HL-60/S4 (cell line): ENCODE measurements around the gene ZNF664.

ENCODE experiments used
- in situ Hi-C: fragments of 300-500 bp; cut with MboI; formaldehyde crosslinking; loops from 2 replicates; pipeline ENCODE4 v1.14.3; 2022; ENCODE audit warnings: low sequenced_read_pairs

The ZNF664 gene

GRCh38 chr12:123972457-123973401 lies at the start of gene ZNF664, which contains the start of gene CCDC92:
TSS of gene ZNF664 (plus strand) at chr12:123973215. CDS start at chr12:124012145, 38,930 bp downstream.
TSS of gene CCDC92 (minus strand) at chr12:123972831. CDS start at chr12:123944305, 28,526 bp downstream.
- in situ Hi-C loops: no loop called here

DNA sequence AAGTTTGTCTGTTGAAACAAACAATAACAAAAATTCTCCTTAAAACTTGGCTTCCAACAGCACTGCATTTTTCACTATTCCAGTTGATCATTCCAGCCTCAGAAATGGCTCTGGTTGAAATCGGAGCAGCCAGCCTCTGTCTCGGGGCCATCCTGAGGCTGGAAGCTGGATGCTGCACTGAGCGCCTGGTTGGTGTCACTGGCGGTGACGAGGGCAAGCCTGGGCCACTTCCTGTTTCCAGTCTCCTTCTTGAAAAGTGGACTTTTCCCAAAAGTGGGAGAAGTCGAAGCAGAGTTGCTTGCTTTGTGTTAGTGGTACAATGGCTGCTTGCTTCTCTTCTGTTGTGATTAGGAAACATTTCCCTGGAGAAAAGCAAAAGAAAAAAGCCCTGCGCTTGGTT lies 49.1 kb upstream of the ZNF664 start:
- in situ Hi-C loops: no loop called here

GRCh38 chr12:123924539-123924938 lies 48.5 kb upstream of the ZNF664 start:
- in situ Hi-C loops: no loop called here

GRCh38 chr12:123928274-123928865 lies 44.6 kb upstream of the ZNF664 start:
- in situ Hi-C loops: no loop called here

- in situ Hi-C loops: no loop called here
Measured at GRCh38 chr12:123928897-123929296, 44.1 kb upstream of the ZNF664 start.

DNA sequence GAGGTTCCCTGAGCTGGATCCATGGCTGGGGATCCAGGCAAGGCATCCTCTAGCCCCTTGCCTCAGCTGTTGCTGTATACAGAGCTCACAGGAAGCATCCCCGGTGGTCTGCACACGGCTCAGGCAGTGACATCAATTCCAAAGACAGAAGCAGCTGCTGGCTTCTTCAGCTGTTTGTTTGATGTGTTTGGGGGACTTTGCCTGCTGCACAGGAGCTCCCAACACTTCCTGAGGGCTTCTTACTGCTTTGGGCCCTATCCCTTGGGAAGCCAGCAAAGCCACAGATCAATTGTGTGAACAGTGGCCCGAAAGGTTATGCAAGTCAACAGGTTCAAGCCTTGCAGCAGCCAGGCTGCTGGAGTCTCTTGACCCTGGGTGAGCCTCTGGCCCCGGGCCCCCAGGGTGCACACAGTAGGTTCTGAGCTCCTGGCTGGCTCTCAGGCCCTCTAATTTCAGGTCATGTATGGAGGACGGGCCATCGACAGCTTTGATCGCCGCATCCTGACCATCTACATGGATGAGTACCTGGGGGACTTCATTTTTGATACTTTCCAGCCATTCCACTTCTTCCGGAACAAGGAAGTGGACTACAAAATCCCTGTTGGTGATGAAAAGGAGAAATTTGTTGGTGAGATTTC lies 43.0 kb upstream of the ZNF664 start:
- in situ Hi-C loops: no loop called here

DNA sequence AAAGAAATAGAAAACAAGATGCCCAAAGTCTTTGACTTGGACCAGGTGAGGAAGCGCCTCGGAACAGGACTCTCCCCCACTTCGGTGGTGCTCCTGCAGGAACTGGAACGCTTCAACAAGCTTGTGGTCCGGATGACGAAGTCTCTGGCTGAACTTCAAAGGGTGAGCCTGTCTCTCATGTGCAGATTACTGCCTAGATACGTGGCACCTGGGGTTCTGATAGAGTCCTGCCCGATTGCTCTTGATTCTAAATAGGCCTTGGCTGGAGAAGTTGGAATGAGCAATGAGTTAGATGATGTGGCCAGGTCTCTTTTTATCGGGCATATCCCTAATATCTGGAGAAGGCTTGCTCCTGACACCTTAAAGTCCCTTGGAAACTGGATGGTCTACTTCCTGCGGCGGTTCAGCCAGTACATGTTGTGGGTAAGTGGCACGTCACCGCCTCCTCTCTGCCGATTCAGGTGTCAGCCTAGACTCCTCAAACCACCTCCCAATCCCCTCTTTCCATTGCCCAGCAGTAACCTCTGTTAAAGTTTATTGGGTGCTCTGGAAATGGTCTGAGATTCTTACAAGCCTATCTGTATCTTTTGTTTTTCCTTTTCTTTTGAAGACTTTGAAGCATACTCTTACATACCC lies 41.2 kb upstream of the ZNF664 start:
- in situ Hi-C loops: no loop called here

DNA sequence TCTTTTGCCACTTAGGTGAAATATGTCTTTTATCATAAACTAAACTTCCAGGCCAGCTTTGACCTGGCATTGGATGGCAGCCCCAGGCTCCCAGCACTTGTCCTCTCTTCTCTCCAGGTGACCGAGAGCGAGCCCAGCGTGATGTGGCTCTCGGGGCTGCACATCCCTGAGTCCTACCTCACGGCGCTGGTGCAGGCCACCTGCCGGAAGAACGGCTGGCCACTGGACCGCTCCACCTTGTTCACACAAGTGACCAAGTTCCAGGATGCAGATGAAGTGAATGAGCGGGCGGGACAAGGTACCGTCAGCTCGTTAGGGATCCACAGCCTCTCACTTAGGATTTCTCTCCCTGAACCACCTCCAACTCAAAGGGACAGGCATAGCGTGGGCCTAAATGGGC lies 39.8 kb upstream of the ZNF664 start:
- in situ Hi-C loops: no loop called here

DNA sequence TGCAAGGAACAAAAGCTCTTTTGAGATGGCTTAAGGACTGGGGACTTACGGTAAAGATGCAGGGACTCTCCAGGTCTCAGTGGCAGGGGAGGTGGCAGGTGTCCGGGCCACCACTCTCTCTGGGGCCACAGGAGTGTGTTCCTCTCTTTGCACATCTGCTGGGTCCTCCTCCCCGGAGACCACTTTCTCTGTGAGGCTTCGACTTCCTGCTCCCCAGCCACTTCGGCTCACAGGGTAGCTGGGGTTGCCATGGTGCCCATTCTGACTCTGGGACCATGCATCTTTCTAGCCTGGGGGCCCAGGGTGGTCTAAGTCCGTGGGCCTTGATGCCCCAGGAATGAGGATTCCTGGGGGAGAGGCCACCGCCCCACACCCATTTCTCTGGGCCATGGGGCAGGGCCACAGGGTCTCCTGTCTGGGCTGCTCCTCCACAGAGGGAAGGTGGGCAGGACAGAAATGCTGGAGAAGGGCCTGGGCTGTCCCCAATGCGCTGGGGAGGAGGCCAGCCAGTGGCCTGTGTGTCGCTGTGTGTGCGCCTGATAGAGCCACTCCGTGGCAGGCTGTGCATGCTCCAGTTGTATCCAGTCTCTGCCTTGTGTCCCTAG lies 38.9 kb upstream of the ZNF664 start:
- in situ Hi-C loops: no loop called here

DNA sequence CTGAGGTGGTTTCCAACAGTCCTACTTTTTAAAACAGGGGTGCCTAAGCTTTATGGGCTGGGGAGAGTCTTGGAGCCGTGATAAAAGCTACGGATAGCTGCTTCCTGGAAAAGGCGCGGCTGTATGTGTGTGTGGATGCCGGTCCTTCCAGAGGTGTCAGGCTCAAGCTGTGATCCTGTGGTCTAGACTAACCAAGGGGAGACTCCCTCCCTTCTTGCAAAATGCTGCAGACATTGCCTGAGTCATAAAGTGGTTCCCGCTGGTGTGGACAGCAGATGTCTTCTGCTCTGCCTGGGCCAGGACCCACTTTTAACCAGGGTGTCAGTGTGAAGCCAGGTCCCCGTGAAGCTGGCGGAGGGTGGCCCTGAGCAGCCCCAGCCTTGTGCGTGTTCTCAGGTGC lies 38.2 kb upstream of the ZNF664 start:
- in situ Hi-C loops: no loop called here

DNA sequence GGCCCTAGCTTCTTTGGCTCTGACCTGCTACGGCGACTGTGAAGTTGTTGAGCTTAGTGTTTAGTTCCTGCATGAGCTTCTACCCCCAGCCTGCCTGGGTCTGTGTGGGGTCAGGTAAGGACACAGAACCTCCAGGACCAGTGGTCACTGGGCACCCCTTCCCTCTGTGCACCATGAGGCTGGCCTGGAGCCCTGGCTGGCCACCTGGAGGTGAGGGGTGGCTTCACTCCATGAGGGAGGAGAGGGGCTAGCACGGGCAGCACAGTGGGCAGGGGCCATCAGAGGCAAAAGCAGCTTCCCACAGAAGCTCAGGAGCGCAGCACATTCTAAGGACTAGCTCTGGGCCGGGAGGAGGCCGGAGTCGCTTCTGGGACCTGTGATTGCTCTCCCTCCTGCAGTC lies 37.1 kb upstream of the ZNF664 start:
- in situ Hi-C loops: no loop called here

GRCh38 chr12:123936471-123936870 lies 36.5 kb upstream of the ZNF664 start:
- in situ Hi-C loops: no loop called here

GRCh38 chr12:123936956-123937706 lies 35.9 kb upstream of the ZNF664 start:
- in situ Hi-C loops: no loop called here

- in situ Hi-C loops: no loop called here
Measured at GRCh38 chr12:123937707-123938591, 35.1 kb upstream of the ZNF664 start.

GRCh38 chr12:123938679-123939480 lies 34.1 kb upstream of the ZNF664 start:
- in situ Hi-C loops: no loop called here

DNA sequence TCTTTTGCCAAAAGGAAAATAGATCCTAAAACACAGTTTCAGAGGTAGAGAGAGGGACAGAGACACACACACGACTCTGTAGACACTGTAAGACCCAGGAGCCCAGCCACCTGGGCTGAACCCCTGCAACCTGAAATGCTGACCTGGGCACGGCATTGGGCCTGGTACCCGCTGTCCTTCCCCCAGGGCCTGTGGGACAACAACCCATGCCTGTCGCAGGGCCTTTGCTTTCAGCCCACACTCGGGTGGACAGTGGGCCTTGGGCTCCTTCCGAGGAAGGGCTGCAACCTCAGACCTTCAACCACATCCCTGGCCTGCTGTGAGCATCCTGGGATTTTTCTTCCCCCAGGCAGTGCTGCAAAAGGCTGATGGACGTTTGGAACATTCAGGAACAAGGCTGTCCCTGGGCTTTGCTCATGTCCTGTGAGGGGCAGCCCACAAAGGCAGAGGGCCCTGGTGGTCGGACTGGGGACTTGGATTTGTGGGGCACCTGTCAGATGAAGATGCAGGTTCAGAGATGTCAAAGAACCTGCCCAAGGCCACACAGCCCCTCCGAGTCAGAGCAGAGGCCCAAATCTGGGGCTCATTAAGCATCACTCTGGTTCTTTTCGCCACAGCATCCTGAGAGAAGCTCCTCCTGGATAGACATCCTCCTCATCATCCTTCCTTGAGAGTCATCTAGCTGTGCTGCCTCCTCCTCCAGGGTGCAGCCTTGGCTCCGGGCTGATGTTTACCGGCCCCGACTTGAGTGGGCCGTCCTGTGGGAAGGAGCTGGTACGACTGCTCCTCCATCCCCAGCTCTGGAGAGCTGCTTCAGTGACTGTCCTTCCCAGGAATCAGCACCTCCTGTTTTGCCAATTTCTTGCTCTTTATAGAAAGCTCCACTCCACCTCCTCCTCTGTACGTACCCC lies 33.0 kb upstream of the ZNF664 start:
- in situ Hi-C loops: no loop called here

DNA sequence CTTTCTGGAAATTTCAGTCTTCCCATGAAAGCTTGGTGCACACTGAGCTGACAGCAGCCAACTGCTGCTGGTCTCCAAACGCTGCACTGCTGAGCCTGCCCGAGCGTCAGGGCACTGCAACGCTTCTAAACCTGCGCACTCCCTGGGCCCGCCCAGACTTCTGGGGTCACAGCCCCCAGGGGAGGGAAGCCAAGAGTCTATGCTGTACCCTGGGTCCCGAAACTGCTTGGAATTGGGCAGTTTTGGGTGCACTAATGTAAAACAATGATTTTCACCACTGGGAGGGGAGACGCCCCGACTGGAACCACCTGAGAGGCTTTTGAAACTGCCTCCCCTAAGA lies 32.4 kb upstream of the ZNF664 start:
- in situ Hi-C loops: no loop called here
